HG03159 (cell line): Measurements from ENCODE around the gene ELL3.
"Not testable (repeated sequence)": the region's sequence is repeated elsewhere in the genome, so short reads cannot be mapped to it uniquely, and the experiment has no call there.

ENCODE experiments used
- ATAC-seq: cut with Tn5 transposase; IDR thresholded peaks from one replicate; pipeline ENCODE4 v1.9.1; 2021; ENCODE audit warnings: mild to moderate bottlenecking, moderate library complexity; ENCODE audit not compliant: unreplicated experiment

The ELL3 gene, protein sequence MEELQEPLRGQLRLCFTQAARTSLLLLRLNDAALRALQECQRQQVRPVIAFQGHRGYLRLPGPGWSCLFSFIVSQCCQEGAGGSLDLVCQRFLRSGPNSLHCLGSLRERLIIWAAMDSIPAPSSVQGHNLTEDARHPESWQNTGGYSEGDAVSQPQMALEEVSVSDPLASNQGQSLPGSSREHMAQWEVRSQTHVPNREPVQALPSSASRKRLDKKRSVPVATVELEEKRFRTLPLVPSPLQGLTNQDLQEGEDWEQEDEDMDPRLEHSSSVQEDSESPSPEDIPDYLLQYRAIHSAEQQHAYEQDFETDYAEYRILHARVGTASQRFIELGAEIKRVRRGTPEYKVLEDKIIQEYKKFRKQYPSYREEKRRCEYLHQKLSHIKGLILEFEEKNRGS

DNA sequence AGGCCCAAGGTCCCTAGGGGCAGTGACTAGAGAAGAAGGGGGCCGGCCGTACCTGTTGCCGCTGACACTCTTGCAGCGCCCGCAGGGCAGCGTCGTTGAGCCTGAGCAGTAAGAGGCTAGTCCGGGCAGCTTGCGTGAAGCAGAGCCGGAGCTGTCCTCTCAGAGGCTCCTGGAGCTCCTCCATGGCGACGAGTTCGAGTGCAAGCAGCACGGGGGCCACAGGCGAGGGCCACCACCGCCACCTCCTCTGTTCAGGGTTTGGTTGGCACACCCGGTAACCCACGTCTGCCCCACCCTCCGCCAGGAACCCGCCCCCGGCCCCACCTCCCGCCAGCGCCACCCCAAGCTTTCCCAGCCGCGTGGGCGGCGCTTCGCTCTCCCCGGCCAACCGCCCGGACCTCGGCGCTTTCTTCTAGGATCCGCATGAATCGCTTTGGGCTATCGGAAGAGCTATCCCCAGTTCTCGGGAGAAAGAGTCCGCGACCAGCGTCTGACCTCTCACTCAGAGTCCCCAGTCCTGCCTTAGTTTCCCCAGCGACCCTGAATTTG, at the start of gene ELL3:
ELL3 (minus strand) TSS at position 249 of the 549 bp plus-strand sequence; CDS start at position 184, 65 bp downstream.
- peak; percentile 37 for ATAC-seq

DNA sequence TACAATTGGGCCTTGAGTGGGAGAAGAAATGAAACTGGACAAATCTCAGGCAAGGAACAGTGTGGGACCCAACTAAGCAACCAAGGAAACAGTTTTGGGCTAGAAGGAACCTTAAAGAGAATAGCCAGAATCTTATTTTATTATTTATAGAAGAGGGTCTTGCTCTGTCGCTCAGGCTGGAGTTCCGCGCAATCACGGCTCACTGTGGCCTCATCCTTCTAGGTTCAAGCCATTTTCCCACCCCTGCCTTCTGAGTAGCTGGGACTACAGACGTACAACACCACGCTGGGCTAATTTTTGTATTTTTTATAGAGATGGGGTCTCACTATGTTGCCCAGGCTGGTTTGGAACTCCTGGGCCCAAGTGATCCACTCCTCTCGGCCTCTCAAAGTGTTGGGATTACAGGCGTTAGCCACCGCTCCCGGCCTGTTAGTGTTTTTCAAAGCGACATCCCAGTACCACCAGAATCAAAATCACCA, 49.3 kb upstream of the ELL3 start:
- no peak for ATAC-seq

DNA sequence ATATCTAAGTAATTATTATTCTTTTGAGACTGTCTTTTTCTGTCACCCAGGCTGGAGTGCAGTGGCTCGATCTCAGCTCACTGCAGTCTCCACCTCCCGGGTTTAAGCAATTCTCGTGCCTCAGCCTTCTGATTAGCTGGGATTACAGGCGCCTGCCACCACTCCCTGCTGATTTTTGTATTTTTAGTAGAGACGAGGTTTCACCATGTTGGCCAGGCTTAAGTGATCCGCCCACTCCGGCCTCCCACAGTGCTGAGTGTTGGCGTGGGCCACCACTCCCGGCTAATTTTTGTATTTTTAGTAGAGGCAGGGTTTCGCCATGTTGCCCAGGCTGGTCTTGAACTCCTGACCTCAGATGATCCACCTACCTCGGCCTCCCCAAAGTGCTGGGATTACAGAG, 48.5 kb upstream of the ELL3 start:
- ATAC-seq = not testable (repeated sequence)

DNA sequence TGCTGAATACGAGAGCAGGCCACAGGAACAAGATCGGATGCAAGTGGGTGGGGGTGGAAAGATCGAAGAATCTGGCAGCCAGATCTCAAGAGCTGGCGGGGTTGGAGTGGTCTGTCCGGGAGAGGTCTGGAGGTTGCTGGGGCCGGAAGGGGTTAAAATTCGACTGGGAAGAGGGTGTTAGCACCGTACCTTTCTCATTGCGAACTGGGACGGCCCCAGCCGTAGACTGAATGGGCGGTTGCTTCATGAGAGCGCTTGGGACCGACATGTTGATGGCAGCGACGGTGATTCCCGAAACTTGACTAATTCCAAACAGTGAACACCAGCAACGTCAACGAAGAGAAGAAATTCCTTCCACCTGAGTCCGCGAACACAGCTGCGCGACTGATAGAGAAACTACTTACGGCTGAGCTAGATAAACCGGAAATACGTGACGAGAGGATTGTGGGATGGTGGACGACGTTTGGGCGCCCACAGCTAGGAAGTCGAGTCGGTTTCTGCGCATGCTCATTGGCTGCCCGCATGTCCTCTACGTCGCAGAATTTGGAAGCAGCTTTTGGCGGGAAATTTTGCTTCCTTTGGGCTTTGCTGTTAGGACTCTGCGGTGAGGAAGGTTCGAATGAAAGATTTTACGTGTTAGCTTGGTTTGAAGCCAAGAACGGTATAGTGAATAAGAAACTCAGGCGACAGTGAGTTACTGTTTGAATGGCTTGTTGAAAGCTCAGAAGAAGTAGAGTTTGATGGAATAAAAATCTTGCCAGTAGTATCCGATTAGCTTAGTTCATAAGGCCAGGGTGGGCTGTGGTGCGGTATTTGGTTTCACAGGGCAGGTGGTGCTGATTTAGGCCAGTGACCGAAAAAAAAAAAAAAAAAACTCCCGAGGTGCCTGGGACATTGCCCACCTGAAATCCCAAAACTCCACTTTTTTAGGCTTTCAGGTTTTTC, 47.8 kb upstream of the ELL3 start, which contains the start of gene MFAP1:
MFAP1 (minus strand) TSS at position 389 of the 945 bp plus-strand sequence; CDS start at position 268, 121 bp downstream.
- ATAC-seq = peak; percentile 73

DNA sequence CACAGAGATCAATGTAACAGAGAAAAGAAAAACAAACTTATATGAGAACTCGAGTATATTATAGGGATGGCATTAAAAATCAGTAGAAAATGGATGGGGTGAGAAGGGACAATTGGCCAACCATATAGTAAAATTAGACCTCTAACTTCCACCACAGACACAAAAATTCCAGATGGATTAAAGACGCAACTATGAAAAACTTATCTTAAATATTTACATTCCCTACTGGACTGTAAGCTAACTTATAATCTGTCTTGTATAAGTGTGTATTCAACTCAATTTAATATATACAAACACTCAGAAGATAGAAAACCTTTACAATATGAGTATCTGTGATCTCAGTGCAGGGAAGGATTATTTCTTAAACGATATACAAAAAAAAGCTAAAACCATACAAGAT, 44.7 kb upstream of the ELL3 start:
- no peak for ATAC-seq

DNA sequence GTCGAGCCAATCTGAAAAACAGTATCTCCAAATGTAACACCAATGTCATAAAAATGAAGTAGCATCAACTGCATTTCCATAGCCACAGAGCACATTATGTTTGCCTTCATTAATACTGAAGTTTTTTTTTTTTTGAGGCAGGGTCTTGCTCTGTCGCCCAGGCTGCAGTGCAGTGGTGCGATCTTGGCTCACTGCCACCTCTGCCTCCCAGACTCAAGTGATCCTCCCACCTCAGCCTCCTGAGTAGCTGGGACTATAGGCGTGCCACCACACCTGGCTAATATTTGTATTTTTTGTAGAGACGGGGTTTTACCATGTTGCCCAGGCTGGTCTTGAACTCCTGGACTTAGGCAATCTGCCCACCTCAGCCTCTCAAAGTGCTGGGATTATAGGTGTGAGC, 38.3 kb upstream of the ELL3 start:
- ATAC-seq = not testable (repeated sequence)

DNA sequence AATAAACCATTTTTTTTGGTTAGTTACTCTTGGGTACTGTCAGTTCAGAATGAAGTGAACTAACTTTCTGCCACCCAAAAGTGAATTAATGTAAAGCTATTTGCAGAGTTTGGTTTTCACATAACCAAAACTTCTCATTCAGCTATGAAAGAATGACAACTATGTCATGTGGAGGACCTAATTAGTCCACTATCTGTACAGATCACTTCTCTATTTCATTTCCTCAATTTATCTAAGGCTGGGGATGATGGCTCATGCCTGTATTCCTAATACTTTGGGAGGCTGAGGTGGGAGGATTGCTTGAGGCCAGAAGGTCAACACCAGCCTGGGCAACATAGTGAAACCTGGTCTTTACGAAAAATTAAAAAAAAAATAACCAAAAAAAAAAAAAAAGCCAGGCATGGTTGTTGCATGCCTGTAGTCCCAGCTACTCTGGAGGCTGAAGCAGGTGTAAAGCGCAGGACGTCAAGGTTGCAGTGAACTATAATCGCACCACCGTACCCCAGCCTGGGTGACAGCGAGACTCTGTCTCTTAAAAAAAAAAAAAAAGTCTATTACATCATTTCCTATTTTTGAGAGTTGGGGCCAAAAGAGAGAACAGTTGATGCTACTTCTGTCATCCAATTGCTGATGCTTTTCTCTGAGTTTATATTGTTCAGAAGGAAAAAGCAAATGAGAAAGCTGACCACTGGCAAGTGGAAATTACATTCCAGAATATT, 32.4 kb upstream of the ELL3 start:
- ATAC-seq = peak; percentile 78

DNA sequence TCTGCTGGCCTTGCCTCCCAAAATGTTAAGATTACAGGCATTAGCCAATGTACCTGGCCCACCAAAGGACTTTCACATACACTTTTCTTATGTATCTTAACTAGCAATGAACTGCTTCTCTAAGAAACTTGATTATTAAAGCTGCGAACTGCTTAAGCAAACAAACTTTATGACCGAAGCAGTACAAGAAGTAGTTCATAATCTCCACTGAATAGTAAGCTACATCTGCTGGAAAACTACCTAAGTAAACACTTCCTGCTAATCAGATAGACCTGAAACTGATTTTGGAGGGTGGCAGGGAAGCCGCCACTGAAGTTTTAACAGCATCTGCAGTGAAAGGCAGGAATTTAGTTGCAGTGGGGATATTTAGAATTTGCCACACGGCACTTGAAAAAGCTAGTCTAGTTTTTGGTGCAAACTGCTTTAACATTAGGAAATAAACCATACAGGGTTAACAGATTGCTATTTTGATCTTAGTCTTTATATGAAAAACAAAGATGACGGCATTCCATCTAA, 31.7 kb upstream of the ELL3 start:
- no peak for ATAC-seq

DNA sequence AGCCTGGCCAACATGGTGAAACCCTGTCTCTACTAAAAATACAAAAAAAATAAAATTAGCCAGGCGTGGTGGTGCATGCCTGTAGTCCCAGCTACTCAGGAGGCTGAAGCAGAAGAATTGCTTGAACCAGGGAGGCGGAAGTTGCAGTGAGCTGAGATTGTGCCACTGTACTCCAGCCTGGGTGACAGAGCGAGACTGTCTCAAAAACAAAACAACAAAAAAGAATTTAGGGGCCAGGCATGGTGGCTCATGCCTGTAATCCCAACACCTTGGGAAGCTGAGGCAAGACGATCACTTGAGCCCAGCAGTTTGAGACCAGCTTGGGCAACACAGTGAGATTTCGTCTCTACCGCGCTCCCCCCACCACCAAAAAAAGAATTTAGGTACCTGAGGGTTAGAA, 25.9 kb upstream of the ELL3 start:
- not testable (repeated sequence) for ATAC-seq

DNA sequence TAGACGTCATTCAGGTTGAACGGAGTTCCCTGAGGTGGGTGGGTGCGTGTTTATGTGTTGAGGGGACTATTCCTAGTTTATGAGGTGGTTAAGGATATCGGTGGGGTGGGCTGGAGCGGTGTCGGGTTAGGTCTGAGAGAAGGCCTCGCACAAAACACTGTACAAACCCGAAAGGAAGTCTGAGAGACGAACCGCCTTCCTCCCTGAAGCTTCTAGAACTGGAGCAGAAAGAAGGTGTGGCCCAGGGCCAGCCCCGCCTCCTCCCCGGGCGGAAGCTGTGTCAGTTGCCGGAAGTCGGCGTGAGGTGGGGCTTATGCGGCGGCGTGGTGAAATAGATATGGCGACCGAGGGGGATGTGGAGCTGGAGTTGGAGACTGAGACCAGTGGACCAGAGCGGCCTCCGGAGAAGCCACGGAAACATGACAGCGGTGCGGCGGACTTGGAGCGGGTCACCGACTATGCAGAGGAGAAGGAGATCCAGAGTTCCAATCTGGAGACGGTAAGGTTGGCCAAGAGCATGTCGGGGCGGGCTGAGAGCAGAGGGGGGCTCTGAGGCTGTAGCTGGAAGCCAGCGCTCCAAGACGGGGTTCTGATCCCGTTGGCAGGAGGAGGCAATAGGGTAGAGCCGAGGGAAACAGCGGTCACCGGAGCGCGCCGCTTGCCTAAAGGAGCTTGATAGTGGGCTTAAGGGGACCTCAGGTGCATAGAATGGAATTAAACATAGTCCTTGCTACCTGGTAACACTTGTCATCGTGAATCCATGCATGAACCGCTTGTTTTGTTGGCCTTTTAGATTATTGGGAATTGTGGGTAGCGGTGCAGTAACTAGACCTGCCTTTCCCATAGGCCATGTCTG, 23.7 kb upstream of the ELL3 start, which contains the start of gene HYPK:
HYPK (plus strand) TSS at position 314 of the 856 bp plus-strand sequence; CDS start at position 338, 24 bp downstream.
- peak; percentile 86 for ATAC-seq

DNA sequence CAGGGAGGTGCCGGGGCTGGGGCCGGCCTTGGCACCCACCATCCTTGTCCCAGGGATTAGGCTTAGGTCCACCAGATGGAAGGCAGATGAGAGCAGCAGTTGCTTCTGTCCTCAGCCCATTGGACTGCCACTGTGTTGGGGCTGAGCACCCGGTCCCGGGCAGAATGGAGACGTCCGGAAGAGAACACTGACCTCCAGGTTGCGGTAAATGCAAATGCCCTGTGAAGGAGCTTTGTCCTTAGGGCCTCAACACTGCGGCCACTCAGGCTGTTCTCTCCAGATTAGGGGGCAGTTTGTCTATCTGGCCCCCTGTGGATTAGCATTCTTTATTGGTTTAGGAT, 23.1 kb upstream of the ELL3 start, which contains the start of gene SERINC4:
SERINC4 (minus strand) TSS at position 276 of the 341 bp plus-strand sequence; CDS start at position 42, 234 bp downstream.
- no peak for ATAC-seq

DNA sequence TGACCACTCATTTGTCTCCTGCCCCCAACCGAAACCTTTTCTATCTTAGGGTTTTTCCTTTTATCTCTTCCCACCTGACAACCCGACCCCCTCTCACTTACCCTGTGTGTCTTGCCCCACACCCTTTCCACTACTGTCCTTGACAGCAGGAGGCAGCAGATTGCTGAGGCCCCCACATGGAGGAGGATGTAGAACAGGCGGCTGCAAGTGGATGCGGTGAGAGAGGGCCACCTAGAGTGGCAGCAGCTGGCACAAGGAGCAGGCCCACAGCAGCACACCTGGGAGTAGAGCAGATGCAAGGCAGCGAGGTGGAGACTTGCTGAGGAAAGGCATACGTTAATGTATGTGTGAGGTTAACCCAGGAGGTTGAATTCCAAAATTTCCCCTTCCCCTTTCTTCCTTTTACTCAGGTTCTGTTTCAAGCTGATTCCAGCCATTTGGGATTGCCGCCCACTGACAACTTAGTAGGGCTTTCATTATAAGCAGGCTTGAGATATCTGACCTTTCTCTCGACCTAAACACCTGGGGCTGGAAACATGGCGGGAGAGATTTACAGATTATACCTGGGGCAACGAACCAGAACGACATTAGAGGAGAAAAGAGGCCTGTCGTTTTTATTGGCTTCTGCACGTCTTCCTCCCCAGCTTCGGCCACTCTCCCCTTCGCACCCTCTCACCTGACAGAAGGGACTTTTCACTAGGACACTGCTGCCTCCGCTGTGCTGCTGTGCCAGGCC, 22.6 kb upstream of the ELL3 start:
- no peak for ATAC-seq

DNA sequence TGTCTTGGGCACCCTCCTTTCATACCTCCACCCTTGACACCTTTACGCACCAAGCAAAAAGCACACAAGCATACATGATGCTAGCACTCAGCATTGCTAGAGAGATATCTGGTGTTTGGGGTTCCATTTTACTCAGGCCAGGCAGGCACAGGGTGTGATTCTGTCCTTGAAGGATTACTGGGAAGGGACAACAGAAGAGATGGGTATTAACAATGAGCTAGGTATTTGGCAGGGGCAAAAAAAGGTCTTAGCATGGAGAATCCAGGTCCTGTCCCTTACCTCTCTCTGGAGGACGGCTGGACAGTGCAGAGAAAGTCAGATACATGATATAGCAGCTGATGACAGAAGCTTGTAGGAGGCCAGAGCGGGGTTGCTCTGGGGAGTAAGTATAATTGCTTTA, 19.8 kb upstream of the ELL3 start:
- no peak for ATAC-seq

DNA sequence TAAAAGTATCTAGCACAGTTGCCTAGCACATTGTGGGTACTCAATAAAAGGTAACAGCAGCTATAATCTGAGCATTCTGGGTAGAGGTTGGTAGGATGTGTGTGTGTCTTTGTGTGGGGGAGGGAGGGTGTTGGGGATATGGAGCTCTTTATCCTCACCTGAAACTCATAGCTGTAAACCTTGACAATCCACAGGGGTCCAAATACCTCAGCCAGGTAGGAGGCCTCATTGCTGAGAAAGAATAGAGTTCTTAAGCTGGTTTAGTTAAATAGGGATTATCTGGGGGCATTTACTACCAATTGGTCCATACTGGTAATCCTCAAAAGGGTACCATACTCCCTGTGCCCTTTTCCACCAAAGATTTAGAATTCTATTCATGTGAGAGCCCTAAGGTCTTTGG, 19.2 kb upstream of the ELL3 start:
- no peak for ATAC-seq

DNA sequence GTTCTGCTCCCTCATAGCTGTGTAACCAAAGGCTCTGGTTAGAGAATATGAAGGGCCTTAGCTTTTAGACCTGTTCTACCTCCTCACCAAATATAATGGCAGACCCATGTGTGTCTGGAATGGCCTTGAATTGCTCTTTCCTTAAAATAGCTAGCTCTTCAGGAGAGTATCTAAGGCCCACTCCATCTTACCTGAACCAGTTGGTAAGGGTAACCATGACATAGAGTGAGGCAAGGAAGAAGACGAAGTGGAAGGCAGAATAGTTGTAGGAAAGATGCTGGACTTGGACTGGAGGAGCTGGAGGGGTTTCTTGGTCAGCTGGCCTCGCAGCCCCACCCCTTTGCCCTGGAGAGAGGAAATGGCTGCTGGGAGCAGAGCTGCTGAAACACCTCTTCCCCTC, 18.4 kb upstream of the ELL3 start:
- no peak for ATAC-seq

DNA sequence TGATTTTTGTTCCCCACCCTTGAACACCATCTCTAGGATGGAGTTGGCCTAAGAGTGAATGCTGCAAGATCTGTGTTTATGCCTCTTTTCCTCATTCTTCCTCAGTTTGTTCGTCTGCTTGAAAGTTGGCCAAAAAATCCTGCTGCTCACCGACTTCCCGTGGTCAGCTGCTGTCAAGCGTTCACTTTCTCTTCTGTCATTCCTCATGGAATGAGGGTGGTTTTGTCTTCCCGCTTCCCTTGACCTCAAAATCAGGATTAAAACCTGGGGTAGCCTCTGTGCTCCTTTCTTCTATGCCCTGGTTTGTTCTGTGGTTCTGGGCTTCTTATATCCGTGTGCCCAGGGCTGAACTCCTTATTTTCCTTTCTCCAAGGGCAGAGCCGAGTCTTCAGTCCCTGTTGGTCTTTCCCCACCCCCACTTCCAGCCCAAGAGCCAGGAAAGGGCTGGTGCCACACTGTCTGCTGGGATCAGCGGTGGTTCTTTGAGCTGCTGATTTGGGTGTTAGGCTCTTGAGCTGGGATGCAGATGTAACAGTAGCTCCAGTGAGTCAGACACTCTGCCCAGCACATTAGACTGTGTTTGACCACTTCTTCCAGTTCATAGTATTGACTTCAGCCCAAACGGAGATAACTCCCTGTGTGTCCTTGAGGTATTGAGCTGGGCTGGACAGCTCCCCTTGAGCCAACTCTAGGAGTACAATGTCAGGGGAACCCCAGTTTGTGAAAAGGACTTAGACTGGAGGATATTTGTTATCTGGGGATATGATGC, 17.7 kb upstream of the ELL3 start:
- ATAC-seq = no peak

DNA sequence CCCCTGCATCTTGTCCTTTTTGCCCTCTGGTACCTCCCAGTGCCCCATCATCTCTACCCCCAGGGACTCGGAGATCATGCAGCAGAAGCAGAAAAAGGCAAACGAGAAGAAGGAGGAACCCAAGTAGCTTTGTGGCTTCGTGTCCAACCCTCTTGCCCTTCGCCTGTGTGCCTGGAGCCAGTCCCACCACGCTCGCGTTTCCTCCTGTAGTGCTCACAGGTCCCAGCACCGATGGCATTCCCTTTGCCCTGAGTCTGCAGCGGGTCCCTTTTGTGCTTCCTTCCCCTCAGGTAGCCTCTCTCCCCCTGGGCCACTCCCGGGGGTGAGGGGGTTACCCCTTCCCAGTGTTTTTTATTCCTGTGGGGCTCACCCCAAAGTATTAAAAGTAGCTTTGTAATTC, 16.9 kb upstream of the ELL3 start:
- no peak for ATAC-seq
